Common myeloid progenitor, CD34-positive (primary cell): ENCODE data around the gene BCCIP.

ENCODE experiments used
- CTCF ChIA-PET: fragments of 350-600 bp; sonication (Branson Sonifier 250); formaldehyde crosslinking; loops from one replicate; lab custom pipeline; 2021; ENCODE audit warnings: antibody characterized with exemption; lab: Charles Lee
- POLR2A ChIA-PET: fragments of 350-600 bp; sonication (Branson Sonifier 250); formaldehyde crosslinking; loops from one replicate; lab custom pipeline; 2021; ENCODE audit warnings: antibody characterized with exemption; lab: Charles Lee
- DNase-seq, 3 donors: peaks; one replicate each; pipeline versions ENCODE4 v3.0.0 to v3.0.0-alpha.2; 2013
- H3K27ac ChIP-seq, 2 experiments: 1 replicate in 1 of 2; 2 replicates in 1 of 2; pipeline ENCODE4 v1.7.0; 2013; ENCODE audit warnings: inconsistent platforms in 2 of 2, low read length in 2 of 2, mild to moderate bottlenecking in 2 of 2, low read depth in 1 of 2, moderate library complexity in 1 of 2; ENCODE audit not compliant: severe bottlenecking in 2 of 2, insufficient read depth in 1 of 2, poor library complexity in 1 of 2
- H3K27me3 ChIP-seq, 5 experiments: replicated peaks in 2 of 5; 1 replicate in 3 of 5; 2 replicates in 2 of 5; pipeline versions ENCODE4 v1.6.1 to v1.7.0; 2013; ENCODE audit warnings: low read length in 4 of 5, mild to moderate bottlenecking in 2 of 5, moderate library complexity in 2 of 5, inconsistent platforms in 1 of 5; ENCODE audit not compliant: insufficient read depth in 5 of 5, control insufficient read depth in 4 of 5
- H3K36me3 ChIP-seq, 4 experiments: 1 replicate in 2 of 4; 2 replicates in 2 of 4; pipeline versions ENCODE4 v1.6.1 to v1.7.0; 2013; ENCODE audit warnings: low read length in 3 of 4, control low read depth in 1 of 4, mild to moderate bottlenecking in 1 of 4; ENCODE audit not compliant: control insufficient read depth in 4 of 4, insufficient read depth in 4 of 4
- H3K4me1 ChIP-seq, 4 experiments: 1 replicate in 3 of 4; 2 replicates in 1 of 4; pipeline versions ENCODE4 v1.6.1 to v1.7.1; 2013; ENCODE audit warnings: low read length in 3 of 4, mild to moderate bottlenecking in 3 of 4, control low read depth in 1 of 4, inconsistent platforms in 1 of 4, moderate library complexity in 1 of 4; ENCODE audit not compliant: control insufficient read depth in 4 of 4, insufficient read depth in 4 of 4; ENCODE audit errors: control extremely low read depth in 1 of 4
- H3K4me3 ChIP-seq, 7 experiments: 1 replicate in 4 of 7; 2 replicates in 3 of 7; pipeline versions ENCODE4 v1.5.1 to v1.7.0; 2013; ENCODE audit warnings: mild to moderate bottlenecking in 7 of 7, low read length in 6 of 7, moderate library complexity in 6 of 7, inconsistent platforms in 2 of 7, low read depth in 2 of 7, control low read depth in 1 of 7; ENCODE audit not compliant: insufficient read depth in 4 of 7, control insufficient read depth in 1 of 7; ENCODE audit errors: extremely low read depth in 1 of 7
- H3K9me3 ChIP-seq, 5 experiments: 1 replicate in 4 of 5; 2 replicates in 1 of 5; pipeline versions ENCODE4 v1.6.1 to v1.7.1; 2013; ENCODE audit warnings: low read length in 4 of 5, mild to moderate bottlenecking in 2 of 5, inconsistent platforms in 1 of 5, low read depth in 1 of 5, moderate library complexity in 1 of 5; ENCODE audit not compliant: control insufficient read depth in 4 of 5, insufficient read depth in 2 of 5; ENCODE audit errors: control extremely low read depth in 1 of 5
- WGBS: methylation state at CpG from one replicate; pipeline ENCODE4 v1.1.5; 2013; ENCODE audit not compliant: insufficient coverage; 5-methylcytosine and 5-hydroxymethylcytosine counted together

Gene BCCIP

DNA sequence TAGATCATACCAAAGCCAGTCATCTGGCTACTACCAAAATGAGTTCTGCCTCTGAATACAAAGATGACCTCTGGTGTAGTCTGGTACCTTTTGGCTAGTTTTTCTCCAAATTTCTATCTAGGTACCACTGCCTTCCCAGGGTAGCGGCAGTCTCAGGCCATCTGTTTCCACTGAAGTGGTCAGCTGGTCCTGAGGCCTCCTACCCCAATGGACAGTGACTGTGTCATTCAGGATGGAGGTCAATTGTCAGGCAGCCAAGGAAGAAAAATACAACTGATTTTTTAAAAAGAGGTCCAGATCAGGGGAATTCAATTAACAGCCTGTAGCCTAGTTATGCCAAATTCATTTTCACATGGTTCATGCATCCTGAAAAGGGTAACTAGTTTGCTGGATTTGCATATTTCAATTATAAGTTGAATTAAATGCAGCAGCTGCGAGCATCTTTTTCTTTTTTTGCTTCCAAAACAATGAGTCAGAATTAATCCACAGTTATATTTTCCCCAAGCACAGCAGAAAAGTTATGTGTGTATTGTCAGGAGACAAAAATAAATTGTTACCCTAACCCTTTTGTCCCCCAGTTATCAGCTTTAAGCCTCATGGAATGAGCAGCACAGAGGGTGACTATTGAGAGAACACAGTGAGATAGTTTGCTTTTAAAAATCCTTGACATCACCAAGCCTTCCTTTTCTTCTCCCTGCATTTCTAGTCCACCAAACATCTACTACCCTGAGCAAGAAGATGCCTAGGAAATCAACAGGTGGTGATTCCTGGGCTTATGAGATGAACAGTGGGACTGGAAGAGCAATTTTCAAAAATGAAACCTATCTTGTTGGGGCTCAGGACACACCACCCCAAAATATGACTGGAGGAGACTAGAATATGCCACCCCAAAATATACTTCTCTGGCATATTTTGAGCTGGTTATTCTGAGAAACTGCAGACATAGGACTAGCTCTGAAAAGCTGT lies 27.7 kb downstream of the BCCIP start:
- H3K4me1 ChIP-seq, result no peaks in the 10 kb centered on the region
- CTCF ChIA-PET, result interaction anchor here (1.1 kb wide), 1 partner anchor 18 kb away, joined by 3 read pairs; no protein-coding TSS in a partner anchor
- no peak for DNase-seq
- H3K36me3 ChIP-seq, result peaks cover 16 to 56% (median 42%) of the 10 kb centered on the region in 4 experiments
- POLR2A ChIA-PET, result no interaction called here
- no peak overlapping the region for H3K4me3 ChIP-seq
- no peaks in the 10 kb centered on the region for H3K27me3 ChIP-seq
- no peaks in the 10 kb centered on the region for H3K9me3 ChIP-seq
- H3K27ac ChIP-seq, result no peak overlapping the region
- WGBS, result 100% methylated on average over 1 of the region's 2 CpGs

DNA sequence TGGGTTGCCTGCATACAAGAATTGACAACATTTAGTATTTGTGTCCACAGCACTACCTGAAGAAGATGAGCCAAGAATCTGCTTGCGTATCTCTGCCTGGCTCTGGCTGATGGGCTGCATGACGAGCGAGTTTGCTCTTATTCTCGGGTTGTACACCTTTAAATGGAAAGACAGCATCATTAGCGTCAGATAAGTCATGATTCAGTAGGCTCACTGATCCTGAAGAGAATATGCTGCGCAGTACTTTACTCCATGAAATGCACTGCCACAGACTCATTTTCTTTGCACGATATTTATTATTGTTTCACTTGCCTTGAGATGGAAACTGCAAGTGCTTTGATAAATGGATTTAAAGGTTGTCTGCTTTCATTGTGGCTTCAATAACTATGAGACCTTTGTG lies 29.1 kb downstream of the BCCIP start:
- DNase-seq, result no peak
- H3K4me3 ChIP-seq, result no peak overlapping the region
- no peaks in the 10 kb centered on the region for H3K27me3 ChIP-seq
- ChIA-PET POLR2A (no interaction called here), CTCF (no interaction called here)
- H3K9me3 ChIP-seq, result no peaks in the 10 kb centered on the region
- H3K27ac ChIP-seq, result no peak overlapping the region
- 99% methylated on average over 7 of the region's 7 CpGs for WGBS
- no peaks in the 10 kb centered on the region for H3K4me1 ChIP-seq
- H3K36me3 ChIP-seq, result peaks cover 16 to 54% (median 42%) of the 10 kb centered on the region in 4 experiments

DNA sequence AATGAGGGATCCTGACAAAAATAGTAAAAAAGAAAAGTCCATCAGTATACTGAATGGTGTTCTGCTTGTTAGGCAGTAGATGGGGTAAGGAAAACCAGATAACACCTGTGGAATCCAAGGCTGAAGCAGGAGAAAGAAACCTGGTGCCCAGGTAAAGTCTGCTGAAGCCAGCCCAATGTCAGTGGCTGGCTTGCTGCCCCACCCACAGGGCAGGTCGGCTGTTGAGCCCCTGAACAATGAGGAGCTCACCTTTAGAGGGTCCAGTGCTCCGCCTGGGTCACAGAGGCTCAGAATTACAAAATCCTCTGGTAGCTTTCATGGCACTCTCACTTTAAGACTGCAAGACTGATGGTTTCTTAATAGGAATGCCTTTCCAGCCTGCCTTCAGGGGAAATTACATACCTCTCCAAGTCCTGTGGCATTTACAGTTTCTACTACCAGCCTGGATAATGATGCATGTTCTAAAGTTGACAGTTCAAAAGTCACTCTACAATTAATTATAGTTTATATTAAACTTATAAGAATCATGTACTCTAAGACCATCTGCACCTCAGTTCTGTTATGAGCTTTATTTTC lies 33.9 kb downstream of the BCCIP start:
- Histone ChIP-seq H3K4me1 (no peaks in the 10 kb centered on the region), H3K36me3 (peaks cover 3 to 36% (median 19%) of the 10 kb centered on the region in 4 experiments), H3K9me3 (no peaks in the 10 kb centered on the region), H3K4me3 (no peak overlapping the region), H3K27ac (no peak overlapping the region), H3K27me3 (no peaks in the 10 kb centered on the region)
- DNase-seq, result no peak
- ChIA-PET CTCF (no interaction called here), POLR2A (no interaction called here)
- 94% methylated on average over 2 of the region's 2 CpGs for WGBS

DNA sequence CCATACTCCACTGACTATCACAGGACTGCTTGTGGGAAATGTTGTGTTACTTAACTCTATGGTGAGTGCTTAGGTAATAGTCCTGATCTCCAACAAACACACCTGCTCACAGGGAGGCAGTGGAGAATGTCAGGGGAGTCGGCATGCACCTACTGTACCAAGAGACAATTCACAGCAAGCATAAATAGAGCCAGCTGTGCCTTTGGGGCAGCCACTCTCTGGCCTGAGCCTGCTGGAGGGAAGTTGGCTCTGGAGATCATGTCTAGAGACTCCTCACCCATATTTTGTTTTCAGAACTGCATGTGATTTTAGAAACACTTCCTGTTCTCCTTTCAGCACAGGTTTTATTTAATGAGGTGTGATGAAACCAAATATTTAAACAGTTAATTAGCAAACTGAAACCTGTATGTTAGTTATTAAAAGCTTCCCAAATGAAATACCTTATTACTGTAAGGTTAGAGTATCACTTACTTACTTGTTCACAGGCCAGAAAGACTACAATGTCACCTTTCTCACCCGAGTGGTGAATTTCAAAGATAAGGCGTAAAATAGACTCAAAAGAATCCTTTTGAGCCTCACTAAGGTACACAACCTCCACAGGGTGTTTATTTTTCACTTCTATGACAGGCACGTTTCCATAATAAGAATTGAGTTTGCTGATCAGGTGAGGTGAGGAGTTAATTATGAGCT lies 35.9 kb downstream of the BCCIP start:
- Histone ChIP-seq H3K4me1 (no peaks in the 10 kb centered on the region), H3K4me3 (no peak overlapping the region), H3K36me3 (peaks cover 5 to 33% (median 16%) of the 10 kb centered on the region in 4 experiments), H3K9me3 (no peaks in the 10 kb centered on the region), H3K27me3 (no peaks in the 10 kb centered on the region), H3K27ac (no peak overlapping the region)
- ChIA-PET CTCF (interaction anchor here (0.6 to 0.9 kb wide), 2 partner anchors 10 to 20 kb away, joined by 3 read pairs; no protein-coding TSS in a partner anchor), POLR2A (no interaction called here)
- 100% methylated on average over 3 of the region's 4 CpGs for WGBS
- no peak for DNase-seq

DNA sequence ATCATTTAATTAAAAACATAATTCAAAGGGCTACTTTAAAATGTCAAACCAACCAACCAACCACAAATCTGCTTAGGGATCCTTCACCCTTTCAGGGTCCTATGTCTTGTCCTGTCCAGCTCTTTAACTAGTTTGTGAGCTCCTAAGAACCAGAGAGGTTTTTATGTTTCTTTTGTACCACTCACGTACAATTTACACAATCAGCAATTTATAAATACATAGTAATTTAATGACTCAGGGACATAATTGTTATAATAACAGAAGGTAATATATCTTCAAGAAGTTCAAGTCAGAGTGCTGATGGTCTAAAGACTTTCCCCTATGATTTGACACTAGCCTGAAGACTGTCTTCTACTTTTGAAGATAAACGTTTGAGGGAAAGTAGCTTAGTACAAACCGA lies 41.8 kb downstream of the BCCIP start:
- ChIA-PET POLR2A (interaction anchor here (0.5 kb wide), 1 partner anchor 29 kb away, joined by 3 read pairs; no protein-coding TSS in a partner anchor), CTCF (interaction anchor here (0.7 to 1.1 kb wide), 3 partner anchors 18 to 639 kb away, joined by 3 read pairs; no protein-coding TSS in a partner anchor)
- H3K36me3 ChIP-seq, result peaks cover 5 to 21% (median 19%) of the 10 kb centered on the region in 4 experiments
- H3K9me3 ChIP-seq, result no peaks in the 10 kb centered on the region
- DNase-seq, result no peak
- H3K27ac ChIP-seq, result no peak overlapping the region
- H3K4me1 ChIP-seq, result no peaks in the 10 kb centered on the region
- no peak overlapping the region for H3K4me3 ChIP-seq
- H3K27me3 ChIP-seq, result no peaks in the 10 kb centered on the region
- WGBS, result 100% methylated on average over 2 of the region's 3 CpGs

DNA sequence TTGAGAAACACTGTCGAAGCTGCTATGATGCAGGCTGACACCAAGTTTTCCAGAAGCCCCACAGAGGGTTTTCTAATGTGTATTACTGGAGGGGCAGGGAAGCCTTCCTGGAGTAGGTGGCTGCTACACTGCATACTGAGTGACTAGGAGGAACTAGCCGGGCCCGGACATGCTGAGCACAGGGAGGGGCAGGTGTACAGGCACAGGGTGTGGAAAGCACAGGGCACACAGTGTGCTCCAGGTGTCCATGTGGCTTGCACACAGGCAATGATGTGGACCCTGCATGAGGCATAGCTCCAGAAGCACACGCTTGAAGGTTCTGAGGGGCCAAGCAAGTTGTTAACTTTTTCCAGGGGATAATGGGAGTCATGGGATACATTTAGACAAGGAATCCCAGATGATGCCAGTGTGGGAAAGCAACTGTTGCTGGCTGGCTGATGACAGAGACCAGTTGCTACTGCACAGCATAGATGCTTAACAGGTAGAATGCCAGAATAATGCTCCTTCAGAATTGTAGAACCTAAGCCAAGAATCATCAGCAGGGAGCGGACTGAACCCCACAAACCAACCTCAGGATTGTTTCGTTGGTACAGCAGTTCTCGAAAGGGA lies 43.2 kb downstream of the BCCIP start:
- no peaks in the 10 kb centered on the region for H3K4me1 ChIP-seq
- H3K4me3 ChIP-seq, result no peak overlapping the region
- H3K36me3 ChIP-seq, result peaks cover 6 to 21% (median 18%) of the 10 kb centered on the region in 4 experiments
- H3K27ac ChIP-seq, result no peak overlapping the region
- POLR2A ChIA-PET, result no interaction called here
- no peak for DNase-seq
- no peaks in the 10 kb centered on the region for H3K27me3 ChIP-seq
- H3K9me3 ChIP-seq, result no peaks in the 10 kb centered on the region
- CTCF ChIA-PET, result interaction anchor here (1.1 kb wide), 1 partner anchor 637 kb away, joined by 3 read pairs; no protein-coding TSS in a partner anchor
- 95% methylated on average over 7 of the region's 7 CpGs for WGBS
